Measurements from ENCODE around the gene CTNNA2.
"Not testable (repeated sequence)": the region's sequence is repeated elsewhere in the genome, so short reads cannot be mapped to it uniquely, and the experiment has no call there.

Gene CTNNA2

DNA sequence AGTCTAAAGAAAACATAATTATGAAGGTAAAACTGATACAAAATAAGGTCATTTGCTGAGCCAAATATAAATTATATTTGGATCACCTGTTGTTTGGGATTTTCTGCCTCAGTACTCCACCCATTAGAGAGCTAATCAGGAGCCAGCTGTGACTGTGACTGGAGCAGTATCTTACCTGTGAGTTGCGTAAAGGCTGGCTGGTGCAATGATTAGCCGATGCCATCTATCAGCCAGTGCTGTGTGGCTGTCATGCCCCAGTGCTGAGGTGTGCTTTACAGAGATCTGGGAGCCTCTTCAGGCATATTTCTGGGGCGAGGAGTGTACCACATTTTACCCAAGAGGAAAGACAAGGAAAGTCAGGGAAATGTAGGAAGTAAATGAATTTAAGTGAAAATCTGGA lies 599.9 kb downstream of the CTNNA2 start:
- no peak for DNase-seq

DNA sequence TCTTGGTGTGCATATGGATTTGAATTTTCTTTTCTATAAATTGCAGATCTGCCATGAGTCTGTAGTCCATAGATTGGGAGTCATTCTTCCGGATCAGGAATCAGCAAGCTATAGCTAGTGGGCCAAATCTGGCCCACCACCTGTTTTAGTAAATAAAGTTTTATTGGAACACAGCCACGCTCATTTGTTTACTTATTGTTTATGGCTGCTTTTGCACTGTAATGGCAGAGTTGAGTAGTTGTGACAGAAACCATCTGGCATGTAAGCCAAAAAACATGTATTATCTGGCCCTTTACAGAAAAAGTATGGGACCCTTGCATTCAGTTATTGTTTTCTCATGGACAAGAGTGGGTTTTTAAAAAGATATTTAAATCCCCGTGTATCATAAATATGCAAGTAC lies 600.5 kb downstream of the CTNNA2 start:
- DNase-seq: no peak

DNA sequence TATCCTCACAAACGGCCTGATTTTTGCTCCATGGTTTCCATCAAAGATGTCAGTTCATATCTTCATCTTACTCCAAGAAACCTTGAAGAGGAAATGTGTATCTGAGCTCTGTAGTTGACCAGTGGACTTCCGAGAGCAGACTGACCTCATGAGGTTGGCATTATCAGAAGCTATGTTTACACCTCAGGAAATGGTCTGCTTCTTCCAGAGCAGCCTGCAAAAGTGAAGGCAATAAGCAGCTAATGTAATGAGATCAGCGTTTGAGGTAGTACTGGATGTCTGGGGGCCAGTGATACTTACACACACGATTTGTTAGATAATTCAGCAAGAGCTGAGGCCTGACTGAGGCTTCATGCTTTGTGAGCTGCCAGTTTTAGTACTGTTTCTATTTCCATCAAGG lies 602.0 kb downstream of the CTNNA2 start:
- no peak for DNase-seq

DNA sequence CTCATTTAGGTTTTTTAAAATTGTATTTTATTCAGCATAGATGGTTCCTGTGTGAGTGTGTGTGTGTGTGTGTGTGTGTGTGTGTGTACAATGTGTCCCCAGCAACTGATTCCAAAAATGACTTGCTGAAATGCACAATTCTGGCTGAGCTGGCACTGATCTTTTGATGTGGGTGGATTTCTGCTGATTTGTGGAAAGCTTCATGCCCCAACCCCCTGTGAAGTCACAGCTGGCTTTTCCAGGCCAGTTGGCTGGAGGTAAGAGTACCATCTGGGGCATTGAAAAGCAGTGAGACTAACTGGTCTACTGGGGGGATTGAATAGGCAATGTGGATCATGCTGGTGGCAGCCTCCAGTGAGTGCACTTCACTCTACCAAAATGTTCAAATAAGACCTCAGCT lies 604.5 kb downstream of the CTNNA2 start:
- DNase-seq: no peak

DNA sequence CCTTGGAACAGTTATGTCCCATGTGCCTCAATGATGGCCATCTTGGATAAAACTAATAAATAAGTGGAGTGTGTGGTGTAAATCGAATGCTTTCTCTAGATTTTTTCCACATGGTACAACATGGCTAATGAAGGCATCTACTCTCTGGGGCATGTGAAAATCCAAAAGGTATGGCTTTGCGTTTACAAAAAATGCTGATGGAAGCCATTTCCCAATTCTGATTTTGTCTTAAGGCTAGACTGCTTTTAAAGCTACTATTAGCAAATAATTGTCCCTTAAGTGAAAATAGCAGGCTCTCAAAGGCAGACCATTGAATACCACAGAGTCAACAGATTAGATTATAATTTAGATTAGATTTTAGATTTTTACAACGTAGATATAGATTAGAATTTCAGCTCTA lies 608.0 kb downstream of the CTNNA2 start:
- DNase-seq: no peak

DNA sequence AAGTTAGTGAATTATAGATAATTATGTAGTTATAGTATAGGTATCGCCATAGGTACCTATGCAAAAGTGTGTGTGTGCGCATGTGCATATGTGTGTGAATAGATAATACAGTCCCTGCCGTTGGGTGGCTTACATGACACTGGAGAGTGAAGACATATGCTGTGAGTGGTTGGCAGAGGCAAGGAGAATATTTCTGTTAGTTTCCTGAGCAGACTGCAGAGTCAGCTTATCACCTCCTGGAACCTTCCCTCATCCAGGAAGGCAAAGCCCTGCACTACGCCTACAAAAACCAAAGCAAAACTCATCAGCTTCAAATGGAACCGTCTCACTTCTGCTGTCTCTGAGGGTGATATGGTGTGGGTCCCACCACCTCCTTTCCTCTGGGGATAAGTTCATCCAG lies 609.8 kb downstream of the CTNNA2 start:
- no peak for DNase-seq

DNA sequence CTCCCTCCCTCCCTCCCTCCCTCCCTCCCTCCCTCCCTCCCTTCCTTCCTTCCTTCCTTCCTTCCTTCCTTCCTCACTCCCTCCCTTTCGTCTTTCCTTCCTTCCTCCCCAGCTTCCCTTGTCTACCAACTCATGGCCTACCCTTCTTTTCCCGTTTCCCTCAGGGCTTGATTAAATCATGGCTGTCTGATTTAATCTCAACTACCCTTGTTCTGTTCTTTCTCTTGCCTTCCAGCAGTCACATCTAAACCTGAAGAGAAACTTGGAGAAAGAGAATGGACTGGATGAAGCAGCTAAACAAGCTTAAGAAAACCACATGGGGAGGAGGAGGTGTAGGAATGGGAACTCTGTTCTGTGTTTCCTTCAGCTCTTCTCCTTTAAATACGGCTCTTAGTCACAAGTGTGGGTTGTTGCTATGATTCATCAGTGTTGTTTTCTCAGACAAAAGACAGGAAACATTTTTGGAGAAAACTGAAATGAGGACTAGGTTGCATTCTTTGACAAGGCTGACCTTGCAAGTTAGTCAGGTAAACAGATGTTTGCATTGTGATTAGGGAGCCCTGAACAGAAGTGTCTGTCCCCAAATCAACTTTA lies 613.8 kb downstream of the CTNNA2 start:
- DNase-seq: no peak

DNA sequence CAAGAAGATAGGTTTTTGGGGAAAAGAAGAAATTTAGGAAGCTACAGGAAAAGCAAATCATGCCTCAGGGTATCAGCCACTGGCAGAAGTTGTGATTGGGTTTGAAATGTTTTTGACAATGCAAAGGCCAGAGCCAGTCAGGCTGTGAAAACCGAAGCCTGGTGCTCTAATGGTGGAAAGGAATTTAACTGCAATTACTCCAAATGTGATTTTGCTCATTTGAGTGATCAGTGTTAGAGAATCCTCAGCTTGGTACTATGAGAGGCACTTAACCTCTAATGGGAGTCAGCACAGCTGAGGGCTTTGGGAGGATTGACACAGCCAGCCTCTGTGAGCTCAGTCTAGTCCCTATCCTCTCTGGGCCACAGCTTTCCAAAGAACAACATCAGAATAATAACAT lies 615.2 kb downstream of the CTNNA2 start:
- no peak for DNase-seq

DNA sequence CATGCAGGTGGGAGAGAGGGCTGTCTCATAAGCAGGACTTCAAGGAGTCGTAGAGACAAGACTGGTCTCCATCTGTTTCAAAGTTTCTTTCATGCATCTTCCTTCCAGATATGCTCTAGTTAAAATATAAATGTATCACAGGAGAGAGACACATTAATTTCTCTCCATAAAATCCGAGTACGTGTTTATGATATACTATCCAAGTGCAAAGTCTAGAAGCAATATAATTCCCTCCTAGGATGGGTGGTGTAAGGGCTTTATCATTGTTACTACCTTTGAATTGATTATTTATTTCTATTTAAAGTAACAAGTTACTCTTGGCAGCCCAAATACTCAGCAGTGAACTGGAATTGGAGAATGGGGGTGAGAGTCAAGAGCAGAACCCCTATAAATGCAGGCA lies 619.4 kb downstream of the CTNNA2 start:
- no peak for DNase-seq

DNA sequence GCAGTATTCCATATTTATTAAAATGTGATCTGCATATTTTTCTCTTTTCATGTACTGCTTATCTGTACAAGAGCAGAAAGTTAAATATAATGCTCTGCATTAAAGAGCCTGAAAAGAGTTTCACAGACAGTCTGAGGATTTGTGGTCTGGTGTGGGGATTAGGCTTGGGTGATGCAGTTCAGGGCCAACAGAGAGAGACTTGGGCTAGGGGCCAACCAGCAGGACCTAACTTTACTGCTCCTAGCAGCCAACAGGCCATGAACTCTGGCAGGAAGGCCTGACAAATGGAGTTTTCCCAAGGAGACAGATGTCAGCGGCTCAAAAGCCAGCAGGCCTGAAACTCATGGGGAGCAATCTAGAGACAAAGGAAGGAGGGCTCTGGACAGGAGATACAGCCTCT lies 622.1 kb downstream of the CTNNA2 start:
- DNase-seq: no peak

DNA sequence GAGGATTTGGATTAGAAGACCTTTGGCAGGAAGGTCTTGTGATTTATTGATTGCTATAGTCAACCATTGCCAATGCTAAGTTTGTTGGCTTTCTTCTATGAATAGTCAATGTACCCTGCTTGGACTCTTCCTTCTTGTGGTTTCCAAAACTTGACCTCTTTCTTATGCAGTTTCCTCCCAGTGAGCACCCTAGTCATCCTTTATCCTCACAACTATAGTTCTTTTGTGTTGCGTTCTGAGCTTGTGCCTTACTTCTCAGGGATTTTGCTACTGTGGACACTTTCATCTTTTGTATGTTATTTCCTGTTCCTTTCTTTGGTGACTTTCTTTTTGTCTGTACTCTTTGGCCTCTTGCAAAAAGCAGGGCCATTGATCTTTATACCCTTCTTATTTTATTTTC lies 623.5 kb downstream of the CTNNA2 start:
- no peak for DNase-seq

DNA sequence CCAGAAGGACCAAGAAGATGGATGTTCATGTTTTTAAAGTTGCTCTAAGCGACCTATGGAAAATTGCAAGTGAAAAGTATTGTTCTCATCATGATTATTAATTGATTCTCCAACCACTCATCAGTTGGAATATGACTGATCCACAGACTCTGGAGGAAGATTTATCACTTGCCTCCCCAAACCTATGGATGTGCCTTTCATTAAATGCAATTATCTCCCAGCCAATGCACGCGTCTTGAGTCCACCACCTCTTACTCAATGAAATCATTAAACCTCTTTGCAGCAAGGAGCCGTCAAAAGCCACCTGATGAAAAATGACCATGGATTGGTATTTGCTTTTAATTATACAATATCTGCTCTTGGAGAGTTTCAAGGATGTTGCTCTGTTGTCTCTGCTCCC lies 626.1 kb downstream of the CTNNA2 start:
- no peak for DNase-seq

DNA sequence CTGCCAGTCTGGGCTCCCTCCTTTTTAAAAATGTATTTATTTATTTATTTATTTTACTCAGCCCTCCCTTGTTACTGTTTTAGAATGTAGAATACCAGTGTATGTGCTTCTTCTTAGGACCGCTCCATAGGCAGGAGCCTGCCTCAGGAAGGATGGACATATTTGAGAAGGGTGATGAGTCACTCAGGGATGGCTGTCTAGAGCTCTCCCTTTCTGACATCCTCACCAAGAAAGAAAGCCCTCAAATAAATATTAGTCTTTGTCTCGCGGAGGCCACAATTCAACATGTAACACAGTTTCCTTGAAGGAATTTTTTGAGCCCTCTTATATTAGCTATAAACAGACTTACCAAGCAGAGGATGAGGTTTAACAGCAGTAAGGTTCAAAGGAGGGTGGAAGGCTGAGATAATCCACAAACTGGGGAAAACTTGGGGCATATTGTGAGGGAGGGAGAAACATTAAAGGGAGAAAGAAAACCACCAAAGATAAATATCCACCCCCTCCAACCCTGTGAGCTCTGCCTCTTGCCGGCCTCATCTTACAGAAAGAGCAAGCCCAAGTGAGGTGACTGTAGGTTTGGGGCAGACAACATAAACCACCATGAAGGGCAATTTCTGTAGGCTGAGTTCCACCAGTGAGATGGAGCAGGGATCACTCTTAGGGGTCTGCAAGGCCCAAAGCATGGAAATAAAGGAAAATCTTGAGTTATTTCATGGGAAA lies 628.3 kb downstream of the CTNNA2 start:
- no peak for DNase-seq

DNA sequence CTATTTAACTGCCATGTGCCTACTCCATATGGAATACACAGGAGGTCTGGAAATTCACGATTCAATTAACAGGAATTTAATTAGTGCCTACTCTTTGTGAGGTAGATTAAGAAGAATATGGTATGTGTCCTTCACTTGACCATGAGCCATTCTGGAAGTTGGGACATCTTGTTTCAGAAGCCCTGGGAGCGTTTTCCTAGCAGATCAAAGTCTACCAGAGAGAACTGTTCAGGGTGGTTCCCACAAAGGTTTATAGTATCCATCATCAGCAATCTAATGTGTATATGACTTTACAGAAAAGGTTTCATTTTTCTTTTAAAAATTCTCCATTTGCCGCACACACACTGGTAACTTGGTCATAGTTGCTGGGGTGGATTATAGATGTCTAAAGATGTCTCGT lies 632.6 kb downstream of the CTNNA2 start:
- DNase-seq: no peak

DNA sequence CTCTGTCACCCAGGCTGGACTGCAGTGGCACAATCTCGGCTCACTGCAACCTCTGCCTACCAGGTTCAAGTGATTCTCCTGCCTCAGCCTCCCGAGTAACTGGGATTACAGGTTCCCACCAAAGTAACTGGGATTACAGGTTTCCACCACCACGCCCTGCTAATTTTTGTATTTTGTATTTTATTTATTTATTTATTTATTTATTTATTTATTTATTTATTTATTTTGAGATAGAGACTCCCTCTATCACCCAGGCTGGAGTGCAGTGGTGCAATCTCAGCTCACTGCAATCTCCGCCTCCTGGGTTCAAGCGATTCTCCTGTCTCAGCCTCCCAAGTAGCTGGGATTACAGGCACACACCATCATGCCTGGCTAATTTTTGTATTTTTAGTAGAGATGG lies 633.9 kb downstream of the CTNNA2 start:
- not testable (repeated sequence) for DNase-seq

DNA sequence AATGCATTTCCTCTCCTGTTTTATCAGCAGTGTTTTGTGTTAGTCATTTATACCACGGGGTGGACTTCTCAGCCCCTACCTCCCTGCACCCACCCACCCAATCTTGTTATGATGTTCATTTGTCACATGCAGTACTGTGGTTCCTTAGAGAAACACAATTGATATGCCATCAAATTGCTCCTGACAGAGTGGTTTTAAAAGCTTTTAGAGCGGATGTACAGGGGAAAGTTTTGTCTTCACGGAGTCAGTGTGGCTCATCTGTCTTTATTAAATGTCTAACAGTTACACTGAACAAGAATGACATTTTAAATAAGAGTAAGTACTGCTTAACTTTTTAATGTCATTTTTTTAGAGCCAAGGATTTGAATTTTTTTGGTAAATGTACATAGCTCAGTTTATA lies 634.8 kb downstream of the CTNNA2 start:
- DNase-seq: no peak

DNA sequence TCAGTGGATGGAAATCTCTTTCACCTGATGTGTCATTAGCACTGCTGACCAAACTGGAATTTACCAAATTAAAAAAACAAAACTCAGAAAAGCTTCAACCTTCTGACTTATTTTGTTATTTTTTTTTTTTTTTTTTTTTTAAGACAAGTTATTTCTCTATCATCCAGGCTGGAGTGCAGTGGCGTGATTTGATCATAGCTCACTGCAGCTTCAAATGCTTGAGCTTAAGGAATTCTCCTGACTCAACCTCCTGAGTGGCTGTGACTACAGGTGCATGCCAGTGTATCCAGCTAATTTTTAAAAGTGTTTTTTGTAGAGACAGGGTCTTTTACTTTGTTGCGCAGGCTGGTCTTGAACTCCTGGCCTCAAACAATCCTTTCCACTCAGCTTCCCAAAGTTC lies 636.1 kb downstream of the CTNNA2 start:
- no peak for DNase-seq

DNA sequence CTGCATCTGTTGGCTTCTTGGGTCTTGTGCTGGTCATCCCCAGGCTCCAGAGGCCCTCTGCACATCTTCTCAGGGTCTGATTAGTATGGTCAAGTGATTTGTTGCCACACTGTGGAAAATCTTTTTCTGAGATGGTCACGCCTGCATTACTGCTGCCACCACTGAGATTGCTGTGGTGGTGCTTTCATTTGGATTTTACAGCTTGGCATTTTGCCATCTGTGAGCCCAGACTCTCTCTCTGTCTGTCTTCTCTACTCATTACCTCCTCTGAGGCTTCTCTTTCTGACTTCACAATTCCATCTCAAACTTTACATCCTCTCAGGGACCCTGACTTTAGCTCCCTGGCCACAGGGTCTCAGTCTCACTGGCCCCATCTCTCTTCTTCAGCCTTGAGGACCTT lies 637.1 kb downstream of the CTNNA2 start:
- DNase-seq: no peak

DNA sequence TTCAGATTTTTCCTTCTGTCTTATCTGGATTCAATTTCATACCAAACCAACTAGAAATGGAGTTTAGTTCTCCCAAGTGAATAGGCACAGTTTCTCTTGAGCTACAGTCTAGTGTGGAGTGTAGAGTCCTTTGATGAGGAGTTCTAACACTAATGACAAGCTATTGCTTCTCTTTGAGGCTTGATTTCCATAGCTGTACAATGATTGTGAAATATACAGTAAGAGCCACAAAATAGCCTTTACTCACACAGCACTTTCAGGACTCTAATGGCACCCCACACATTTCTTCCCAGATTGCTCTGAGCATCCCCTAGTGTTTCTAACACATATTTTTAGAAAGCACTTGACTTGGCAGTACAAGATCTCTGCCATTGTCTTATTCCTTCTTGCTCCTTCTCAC lies 638.4 kb downstream of the CTNNA2 start:
- DNase-seq: no peak

DNA sequence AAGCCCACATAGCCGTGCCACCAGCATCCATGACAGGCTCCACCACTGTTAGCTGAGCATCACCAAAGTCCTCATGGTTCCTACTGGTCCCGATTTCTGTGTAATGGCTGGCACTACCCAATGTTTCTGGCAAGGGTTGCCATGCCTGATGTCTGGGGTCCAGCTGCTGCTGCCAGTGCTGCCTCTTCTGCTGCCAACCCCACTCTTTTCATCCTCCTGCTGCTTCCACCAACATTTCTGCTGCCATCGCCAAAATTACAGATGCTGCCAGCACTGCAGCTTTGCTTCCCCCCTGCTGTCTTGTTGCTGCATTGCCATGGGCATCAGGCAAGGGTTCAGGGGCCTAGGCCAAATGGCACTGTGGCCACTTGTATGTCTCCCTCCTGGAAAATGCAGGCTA lies 638.8 kb downstream of the CTNNA2 start:
- DNase-seq: no peak

DNA sequence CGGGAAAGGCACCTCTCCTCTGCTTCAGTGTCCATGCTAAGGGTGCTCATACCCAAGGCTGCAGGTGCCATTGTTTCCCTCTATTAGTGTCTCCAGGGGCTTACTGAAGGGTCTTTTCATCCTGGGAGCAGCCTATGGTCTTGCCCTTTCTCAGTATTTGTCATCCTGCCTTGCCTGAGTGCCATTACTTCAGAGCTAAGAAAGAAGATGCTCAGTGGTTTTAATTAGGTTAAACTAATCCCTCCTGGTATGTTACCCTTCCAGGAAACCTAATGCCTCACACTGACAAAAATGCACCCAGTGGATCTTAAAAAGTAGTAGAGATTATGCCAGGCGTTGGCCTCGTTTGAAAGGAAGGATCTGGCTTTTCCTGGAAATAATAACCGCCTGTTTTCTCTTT lies 640.3 kb downstream of the CTNNA2 start:
- no peak for DNase-seq

DNA sequence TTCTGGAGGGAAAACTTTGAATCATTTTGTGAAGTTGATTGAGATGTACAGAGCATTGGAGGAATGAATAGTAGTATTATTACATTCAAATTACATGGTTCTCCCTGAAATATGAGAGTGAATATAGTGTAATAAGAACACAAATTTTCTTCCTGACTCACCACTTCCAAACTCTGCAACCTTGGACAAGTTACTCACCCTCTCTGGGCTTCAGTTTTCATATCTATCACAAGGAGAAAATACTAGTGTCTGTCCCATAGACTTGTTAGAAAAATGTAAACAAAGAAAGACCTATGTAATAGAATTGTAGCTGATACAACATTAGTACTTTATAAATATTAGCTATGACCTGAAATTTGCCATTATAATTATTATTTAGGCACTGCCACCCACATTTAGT lies 640.9 kb downstream of the CTNNA2 start:
- no peak for DNase-seq

DNA sequence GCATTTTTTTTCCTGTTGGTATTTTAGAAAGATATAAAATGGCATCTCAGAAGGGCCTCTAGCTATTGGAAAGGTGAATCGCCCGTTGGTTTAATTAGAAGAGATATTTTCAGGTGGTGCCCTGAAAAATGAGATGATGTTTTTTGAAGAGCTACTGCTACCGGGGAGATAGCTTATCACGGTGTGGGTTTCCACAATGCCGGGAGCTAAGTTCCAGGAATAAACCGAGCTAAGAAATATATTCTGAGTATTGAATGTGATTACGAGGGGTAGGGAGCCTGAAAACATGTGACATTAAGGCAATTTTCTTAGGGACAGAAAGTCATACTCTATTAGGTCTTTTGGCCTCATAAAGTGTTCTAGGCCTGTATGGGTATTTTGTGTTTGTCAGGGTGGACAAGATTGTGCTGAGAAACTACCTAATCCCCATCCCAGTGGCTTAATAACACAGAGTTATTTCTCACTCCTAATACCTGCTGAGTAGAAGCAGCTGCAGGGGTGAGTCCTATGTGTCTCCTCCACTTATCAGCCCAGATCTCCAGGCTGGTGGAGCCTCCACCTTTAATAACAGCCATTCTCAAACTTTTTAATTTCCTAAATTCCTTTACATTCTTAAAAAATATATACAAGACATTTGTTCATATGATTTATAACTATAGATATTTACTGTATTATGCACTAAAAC lies 641.5 kb downstream of the CTNNA2 start:
- DNase-seq: no peak

DNA sequence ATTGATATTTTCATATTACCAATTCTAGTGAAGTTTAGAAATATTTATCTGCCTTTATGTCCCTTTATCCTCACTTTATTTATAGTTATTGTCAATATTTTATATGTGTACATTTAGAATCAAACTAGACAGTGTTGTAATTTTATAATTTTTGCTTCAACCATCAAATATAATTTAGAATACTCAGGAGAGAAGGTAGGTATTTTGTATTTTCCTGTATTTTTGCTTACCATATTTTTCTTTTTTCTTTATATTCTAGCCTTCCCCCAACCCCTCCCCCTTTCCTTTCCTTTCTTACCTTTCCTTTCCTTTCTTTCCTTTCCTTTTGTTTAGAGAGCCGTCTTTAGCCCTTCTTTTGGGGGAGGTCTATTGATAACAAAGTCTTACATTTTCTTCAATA lies 651.5 kb downstream of the CTNNA2 start:
- no peak for DNase-seq
